K562 (cell line): ENCODE data around the gene ALDH3A2. TPM values are rescaled to one million over a fixed set of nuclear protein-coding genes. Genes with fewer than 3 reads are reported as not detected.

Source experiments
- ATAC-seq: fragments of 200-7000 bp; cut with Tn5 transposase; 3 replicates; pipeline ENCODE4 v1.9.1; 2020; ENCODE audit warnings: moderate library complexity
- BruUV-seq: library from RNA; stranded (reverse); fragments of 400-500 nt; replicated peaks from 2 replicates; lab custom pipeline; 2021; lab: Mats Ljungman, UMichigan
- CTCF ChIA-PET: fragments of 300-600 bp; formaldehyde crosslinking; extraction: SDS; loops from one replicate; lab custom pipeline; 2021; ENCODE audit warnings: low intra/inter-chr PET ratio; lab: Yijun Ruan, JAX
- POLR2A ChIA-PET: fragments of 300-600, 350-650 bp; sonication (Branson Sonifier 250); formaldehyde crosslinking; extraction: SDS; loops from one replicate; lab custom pipeline; 2021; ENCODE audit warnings: antibody characterized with exemption, inconsistent platforms; lab: Yijun Ruan, JAX
- DNase-seq, 4 experiments: peaks; one replicate each; pipeline versions ENCODE4 v3.0.0 to v3.0.0-alpha.2; 2011 to 2018; ENCODE audit warnings: low spot score in 3 of 4, mixed read lengths in 3 of 4; ENCODE audit errors: extremely low read depth in 1 of 4
- FAIRE-seq: peaks from 2 replicates; lab custom pipeline; 2011; peaks lifted over from hg19 to GRCh38; lab: Jason Lieb, UNC
- H2AFZ ChIP-seq: 2 replicates; pipeline ENCODE4 v1.6.0; 2011; ENCODE audit warnings: low read depth, low read length, control low read depth, inconsistent platforms
- H3K27ac ChIP-seq: fragments of 200-600 bp; 3 replicates; pipeline ENCODE4 v1.8.0; 2011; ENCODE audit warnings: low read depth, mild to moderate bottlenecking, control low read depth, inconsistent platforms, low read length, moderate library complexity, mixed read lengths; ENCODE audit errors: extremely low read depth
- H3K27me3 ChIP-seq, 2 experiments: fragments of 300-600 bp in 1 of 2; 2 replicates in 1 of 2; 3 replicates in 1 of 2; pipeline versions ENCODE4 v1.6.0 to v1.8.0; 2011; ENCODE audit warnings: inconsistent platforms in 2 of 2, low read length in 2 of 2, mild to moderate bottlenecking in 1 of 2, mixed read lengths in 1 of 2, moderate library complexity in 1 of 2; ENCODE audit not compliant: control insufficient read depth in 2 of 2, insufficient read depth in 2 of 2
- H3K36me3 ChIP-seq: fragments of 300-600 bp; 3 replicates; pipeline ENCODE4 v1.8.0; 2011; ENCODE audit warnings: mild to moderate bottlenecking, low read length, inconsistent platforms; ENCODE audit not compliant: control insufficient read depth, insufficient read depth
- H3K4me1 ChIP-seq, 2 experiments: fragments of 200-600 bp in 1 of 2; replicated peaks in 1 of 2; 2 replicates in 1 of 2; 3 replicates in 1 of 2; pipeline versions ENCODE4 v1.5.1 to v1.8.0; 2011; ENCODE audit warnings: inconsistent platforms in 2 of 2, low read length in 2 of 2, mild to moderate bottlenecking in 1 of 2, mixed read lengths in 1 of 2, moderate library complexity in 1 of 2; ENCODE audit not compliant: control insufficient read depth in 2 of 2, insufficient read depth in 2 of 2
- H3K4me2 ChIP-seq: 2 replicates; pipeline ENCODE4 v1.6.1; 2011; ENCODE audit warnings: low read length, control low read depth, inconsistent platforms, mixed read lengths; ENCODE audit not compliant: insufficient read depth
- H3K4me3 ChIP-seq: fragments of 200-600 bp; sonication (generic), shearing (Covaris generic); 2 replicates; pipeline ENCODE4 v1.5.1; 2016; ENCODE audit warnings: control low read depth, inconsistent platforms
- H3K79me2 ChIP-seq: fragments of 200-600 bp; 3 replicates; pipeline ENCODE4 v1.8.0; 2011; ENCODE audit warnings: low read length, inconsistent platforms; ENCODE audit not compliant: control insufficient read depth, insufficient read depth
- H3K9ac ChIP-seq, 2 experiments: 2 replicates each; pipeline versions ENCODE4 v1.6.0 to v1.6.1; 2011; ENCODE audit warnings: low read depth in 2 of 2, low read length in 2 of 2, control low read depth in 1 of 2, inconsistent platforms in 1 of 2, mild to moderate bottlenecking in 1 of 2, mixed read lengths in 1 of 2; ENCODE audit not compliant: insufficient read depth in 1 of 2
- H3K9me1 ChIP-seq: one replicate; pipeline ENCODE4 v1.6.0; 2011; ENCODE audit warnings: inconsistent platforms, mild to moderate bottlenecking, low read length, moderate library complexity; ENCODE audit not compliant: control insufficient read depth, insufficient read depth
- H3K9me3 ChIP-seq: replicated peaks from 2 replicates; pipeline ENCODE4 v1.5.1; 2011; ENCODE audit warnings: low read depth, low read length, inconsistent platforms; ENCODE audit not compliant: control insufficient read depth, insufficient read depth
- H4K20me1 ChIP-seq: replicated peaks from 2 replicates; pipeline ENCODE4 v1.6.1; 2011; ENCODE audit warnings: low read length, inconsistent platforms, mixed read lengths; ENCODE audit not compliant: control insufficient read depth, insufficient read depth
- ATF1 ChIP-seq, 2 experiments: fragments of 450-650 bp in 1 of 2; IDR thresholded peaks; 2 replicates each; pipeline ENCODE4 v1.6.1; 2016; ENCODE audit warnings: missing compliant biosample characterization in 1 of 2, missing genetic modification characterization in 1 of 2
- CHD2 ChIP-seq: IDR thresholded peaks from 2 replicates; pipeline ENCODE4 v1.6.1; 2011; ENCODE audit warnings: low read depth, low read length
- ZNF407 ChIP-seq: fragments of 450-650 bp; IDR thresholded peaks from 2 replicates; pipeline ENCODE4 v1.6.1; 2016; ENCODE audit warnings: low read depth
- WGBS: fragments of 100-300 bp; shearing (Covaris generic); methylation state at CpG from one replicate; pipeline ENCODE4 v1.1.6; 2016; ENCODE audit warnings: low coverage, mixed read lengths; ENCODE audit not compliant: insufficient coverage; ENCODE audit errors: missing lambda C conversion rate; 5-methylcytosine and 5-hydroxymethylcytosine counted together
- in situ Hi-C: fragments of 300-500 bp; cut with MboI; formaldehyde crosslinking; loops from 4 replicates; pipeline ENCODE4 v1.15.0; 2018; ENCODE audit warnings: inconsistent platforms, mixed read lengths
- intact Hi-C: fragments of 100-400 bp; cut with micrococcal nuclease; formaldehyde crosslinking; loops from 2 replicates; pipeline ENCODE4 v1.14.2; 2022
- polyA plus RNA-seq, 8 experiments: library from polyadenylated mRNA; depleted of rRNA in 4 of 8; stranded (reverse) in 5 of 8; unstranded in 3 of 8; fragments of >200 nt; fragmentation: Nextera tagmentation in 2 of 8; fragmentation: Illumina TruSeq in 1 of 8; extraction: Ambion mirVana in 2 of 8; extraction: Trizol in 1 of 8; gene quantifications; 2 replicates each; pipeline versions ENCODE4 v1.2.1 to v1.2.3, GENCODE V29; 2011 to 2014; ENCODE audit warnings: inconsistent platforms in 1 of 8, missing spikeins in 1 of 8
- total RNA-seq, 7 experiments: library from RNA; depleted of rRNA in 6 of 7; stranded (reverse); fragments of >200 nt in 6 of 7; fragmentation: Illumina TruSeq in 2 of 7; extraction: Trizol in 2 of 7; gene quantifications; 2 replicates each; pipeline versions ENCODE4 v1.2.1 to v1.2.3, GENCODE V29; 2011 to 2021; ENCODE audit warnings: low replicate concordance in 1 of 7

ALDH3A2 gene
- total and polyA plus RNA-seq, 9 of the 15 experiments (the other 6 are each of a cell fraction or from before 2014, with no cell fraction given): 0.01 to 0.78 (median 0.12) TPM; not detected in 5

DNA sequence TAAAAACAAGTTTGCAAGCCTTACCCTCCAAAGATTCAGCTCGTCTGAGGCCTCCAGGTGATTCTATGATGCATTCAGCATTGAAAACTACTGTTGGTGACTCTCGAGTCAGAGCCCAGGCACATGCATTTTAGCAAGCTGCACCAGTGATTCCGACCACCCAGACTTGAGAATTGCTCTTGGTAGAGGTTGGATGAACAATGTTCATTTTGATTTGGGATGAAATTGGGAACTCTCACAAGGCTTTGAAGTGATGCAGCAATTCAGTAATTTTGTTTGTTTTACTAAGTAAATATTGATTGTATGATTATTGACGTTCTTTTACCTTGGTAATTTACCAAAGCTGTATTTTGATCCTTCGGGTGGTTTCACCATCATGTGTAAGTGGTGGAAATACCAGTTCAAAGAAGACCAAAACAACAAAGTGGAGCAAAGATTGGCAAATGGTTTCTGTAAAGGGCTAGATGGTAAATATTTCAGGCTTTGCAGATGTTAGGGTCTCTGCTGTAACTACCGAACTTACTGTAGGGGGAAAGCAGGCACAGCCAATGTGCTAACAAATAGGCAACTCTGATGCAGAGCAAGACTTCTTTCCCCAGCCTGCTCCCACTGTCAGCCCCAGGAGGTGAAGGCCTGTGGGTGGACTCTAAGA, 11.8 kb downstream of the ALDH3A2 start (continued):
- TF ChIP-seq ATF1 (CRISPR knock-in tag; IDR thresholded peaks at IDR 0.05): no peak
- no peak for TF ChIP-seq ATF1 (tag; IDR thresholded peaks at IDR 0.05)

GRCh38 chr17:19661121-19661520, 12.6 kb downstream of the ALDH3A2 start:
- intact Hi-C loops (no loop called here), in situ Hi-C loops (no loop called here)
- no peaks in the 10 kb centered on the region for H3K9me1 ChIP-seq
- no TSS peak for BruUV-seq
- no peak overlapping the region for H2AFZ ChIP-seq
- H3K27ac ChIP-seq: no peak overlapping the region
- FAIRE-seq (no peak), ATAC-seq (no peak), DNase-seq (no peak)
- no peaks in the 10 kb centered on the region for H3K36me3 ChIP-seq
- H3K79me2 ChIP-seq: no peaks in the 10 kb centered on the region
- ChIA-PET CTCF (no interaction called here), POLR2A (interaction anchor here (0.7 kb wide), 1 partner anchor 115 kb away, joined by 3 read pairs; no protein-coding TSS in a partner anchor)
- no peaks in the 10 kb centered on the region for H3K4me1 ChIP-seq
- H4K20me1 ChIP-seq: no peaks in the 10 kb centered on the region
- H3K4me3 ChIP-seq: no peak overlapping the region
- no peak overlapping the region for H3K4me2 ChIP-seq
- 0% methylated on average over 3 of the region's 3 CpGs for WGBS
- H3K27me3 ChIP-seq: no peaks in the 10 kb centered on the region; a peak in 1 of 5 replicates
- no peaks in the 10 kb centered on the region for H3K9me3 ChIP-seq
- H3K9ac ChIP-seq: no peak overlapping the region
- TF ChIP-seq CHD2: no peak
- no peak for TF ChIP-seq ZNF407
